ENCODE results near the gene FUT8.

DNA sequence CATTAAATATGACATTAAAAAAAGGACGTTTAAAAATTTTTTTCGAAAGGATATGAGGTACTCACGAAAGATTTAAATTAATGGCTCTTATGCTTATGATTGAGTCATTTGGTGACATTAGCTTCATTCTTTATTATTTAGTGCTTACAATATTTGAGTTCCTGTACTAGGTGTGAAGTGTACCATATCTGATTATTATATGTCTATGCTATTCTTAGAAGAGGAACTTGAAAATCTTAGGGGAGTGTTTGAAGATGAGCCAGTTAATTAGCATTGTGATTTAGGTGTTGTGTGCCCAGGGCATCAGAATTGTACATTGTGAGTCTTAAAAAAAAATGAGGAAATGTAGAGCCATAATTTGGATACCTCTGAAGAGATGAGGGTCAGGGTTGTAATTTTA lies 118.6 kb downstream of the FUT8 start:
- TF ChIP-seq, protein P1, sequence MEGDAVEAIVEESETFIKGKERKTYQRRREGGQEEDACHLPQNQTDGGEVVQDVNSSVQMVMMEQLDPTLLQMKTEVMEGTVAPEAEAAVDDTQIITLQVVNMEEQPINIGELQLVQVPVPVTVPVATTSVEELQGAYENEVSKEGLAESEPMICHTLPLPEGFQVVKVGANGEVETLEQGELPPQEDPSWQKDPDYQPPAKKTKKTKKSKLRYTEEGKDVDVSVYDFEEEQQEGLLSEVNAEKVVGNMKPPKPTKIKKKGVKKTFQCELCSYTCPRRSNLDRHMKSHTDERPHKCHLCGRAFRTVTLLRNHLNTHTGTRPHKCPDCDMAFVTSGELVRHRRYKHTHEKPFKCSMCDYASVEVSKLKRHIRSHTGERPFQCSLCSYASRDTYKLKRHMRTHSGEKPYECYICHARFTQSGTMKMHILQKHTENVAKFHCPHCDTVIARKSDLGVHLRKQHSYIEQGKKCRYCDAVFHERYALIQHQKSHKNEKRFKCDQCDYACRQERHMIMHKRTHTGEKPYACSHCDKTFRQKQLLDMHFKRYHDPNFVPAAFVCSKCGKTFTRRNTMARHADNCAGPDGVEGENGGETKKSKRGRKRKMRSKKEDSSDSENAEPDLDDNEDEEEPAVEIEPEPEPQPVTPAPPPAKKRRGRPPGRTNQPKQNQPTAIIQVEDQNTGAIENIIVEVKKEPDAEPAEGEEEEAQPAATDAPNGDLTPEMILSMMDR (IDR thresholded peaks at IDR 0.05; ENCODE audit: control extremely low read depth in 1 of 3, insufficient read depth in 1 of 3, low read depth in 1 of 3, low read length in 3 of 3), result no peak
- TF ChIP-seq EZH2 (IDR thresholded peaks at IDR 0.05; ENCODE audit: low read depth, low read length, severe bottlenecking) (no peak), HDAC6 (IDR thresholded peaks at IDR 0.05; ENCODE audit: low read depth, low read length) (no peak), POLR2A (IDR thresholded peaks at IDR 0.05; ENCODE audit: control extremely low read depth in 1 of 2, low read depth in 2 of 2, low read length in 2 of 2) (no peak)

All from H1 (cell line).